ACHN (cell line): Measurements from ENCODE around the gene SHROOM3.
"Not testable (repeated sequence)": the region's sequence is repeated elsewhere in the genome, so short reads cannot be mapped to it uniquely, and the experiment has no call there.

Source experiments
- DNase-seq: peaks from one replicate; pipeline ENCODE4 v3.0.0-alpha.2; 2015
- in situ Hi-C: cut with HindIII; loops from 2 replicates; pipeline ENCODE4 v1.10.0; 2017; ENCODE audit warnings: low sequenced_read_pairs, low pct_ligation_motif_present, low pct_unique_long_range_greater_than_20kb

SHROOM3 gene

DNA sequence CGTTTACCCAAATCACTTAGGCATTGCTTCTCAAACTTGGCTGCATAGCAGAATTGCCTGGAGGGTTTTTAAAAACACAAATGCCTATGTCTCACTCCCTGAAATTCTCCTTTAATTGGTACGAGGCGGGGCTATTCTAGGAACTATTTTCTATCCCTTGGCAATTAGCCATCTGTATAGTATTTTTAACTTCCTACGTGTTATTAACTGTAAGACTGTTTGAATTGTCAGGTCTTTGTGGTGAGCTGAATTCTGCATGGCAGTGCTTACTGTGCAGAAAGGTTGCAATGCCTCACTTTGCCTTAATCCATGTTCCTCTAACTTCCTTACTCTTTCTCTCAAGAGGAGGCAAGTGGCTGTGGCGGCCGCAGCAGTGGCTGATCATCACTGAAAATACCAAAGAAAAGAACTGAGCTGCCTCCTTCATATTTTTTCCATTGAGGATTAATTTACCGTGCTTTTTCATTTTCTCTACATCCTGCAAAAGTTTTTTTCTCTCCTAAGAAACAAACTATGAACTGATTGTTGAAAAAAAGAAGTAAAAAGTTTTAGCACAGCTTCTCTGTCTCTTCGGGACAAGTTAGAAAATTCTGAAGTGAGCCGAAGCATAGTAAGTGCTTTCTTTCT lies at the start of gene SHROOM3:
Gene SHROOM3 (plus strand): TSS at position 329 of the 627 bp plus-strand sequence. CDS start 824 bp downstream, outside the sequence.
- in situ Hi-C loops: no loop called here
- DNase-seq: no peak

DNA sequence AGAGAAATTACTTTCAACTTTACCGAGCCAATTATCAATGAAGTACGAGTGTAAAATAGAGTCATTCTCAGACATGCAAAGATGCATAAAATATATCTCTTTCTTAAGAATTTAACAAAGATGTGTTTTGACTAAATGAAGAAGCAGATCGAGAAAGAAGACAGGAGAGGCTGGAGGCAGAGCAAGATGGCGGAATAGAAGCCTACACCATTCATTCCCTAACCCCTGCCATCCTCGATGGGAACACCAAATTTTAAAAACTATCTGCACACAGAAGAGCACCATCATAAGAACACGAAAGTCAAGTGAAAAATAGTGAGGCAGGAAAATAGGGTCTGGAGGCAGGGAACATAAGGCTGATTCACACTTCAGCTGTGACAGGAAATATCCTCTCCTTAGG lies 49.1 kb upstream of the SHROOM3 start:
- in situ Hi-C loops: no loop called here
- DNase-seq: no peak

DNA sequence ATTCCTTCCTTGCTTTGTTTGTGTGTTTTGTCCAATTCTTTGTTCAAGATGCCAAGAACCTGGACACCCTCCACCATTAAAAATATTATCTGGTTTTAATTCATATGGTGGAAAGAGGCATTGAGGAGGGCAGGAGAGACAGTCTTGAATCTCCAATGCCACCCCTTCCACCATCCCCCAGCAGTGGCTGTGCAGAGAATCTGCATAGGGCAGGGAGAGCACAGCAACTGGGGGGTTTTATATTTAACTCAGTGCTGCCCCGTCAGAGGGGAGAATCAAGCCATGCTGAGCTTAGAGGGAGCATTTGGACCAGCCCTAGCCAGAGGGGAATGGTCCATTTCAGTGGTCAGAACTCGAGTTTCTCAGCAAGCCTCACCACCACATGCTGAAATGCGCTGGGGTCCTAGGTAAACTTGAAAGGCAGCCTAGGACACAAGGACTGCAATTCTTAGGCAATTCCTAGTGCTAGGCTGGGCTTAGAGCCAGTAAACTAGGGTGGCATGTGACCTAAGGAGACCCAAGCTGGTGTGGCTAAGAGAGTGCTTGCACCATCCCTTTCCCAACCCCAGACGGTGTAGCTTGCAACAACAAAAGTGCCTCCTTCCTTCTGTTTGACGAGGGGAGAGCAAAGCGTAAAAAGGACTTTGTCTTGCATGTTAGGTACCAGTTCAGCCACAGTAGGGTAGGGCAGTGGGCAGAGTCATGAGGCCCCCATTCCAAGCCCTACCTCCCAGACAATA lies 48.3 kb upstream of the SHROOM3 start:
- no peak for DNase-seq
- in situ Hi-C loops: no loop called here

DNA sequence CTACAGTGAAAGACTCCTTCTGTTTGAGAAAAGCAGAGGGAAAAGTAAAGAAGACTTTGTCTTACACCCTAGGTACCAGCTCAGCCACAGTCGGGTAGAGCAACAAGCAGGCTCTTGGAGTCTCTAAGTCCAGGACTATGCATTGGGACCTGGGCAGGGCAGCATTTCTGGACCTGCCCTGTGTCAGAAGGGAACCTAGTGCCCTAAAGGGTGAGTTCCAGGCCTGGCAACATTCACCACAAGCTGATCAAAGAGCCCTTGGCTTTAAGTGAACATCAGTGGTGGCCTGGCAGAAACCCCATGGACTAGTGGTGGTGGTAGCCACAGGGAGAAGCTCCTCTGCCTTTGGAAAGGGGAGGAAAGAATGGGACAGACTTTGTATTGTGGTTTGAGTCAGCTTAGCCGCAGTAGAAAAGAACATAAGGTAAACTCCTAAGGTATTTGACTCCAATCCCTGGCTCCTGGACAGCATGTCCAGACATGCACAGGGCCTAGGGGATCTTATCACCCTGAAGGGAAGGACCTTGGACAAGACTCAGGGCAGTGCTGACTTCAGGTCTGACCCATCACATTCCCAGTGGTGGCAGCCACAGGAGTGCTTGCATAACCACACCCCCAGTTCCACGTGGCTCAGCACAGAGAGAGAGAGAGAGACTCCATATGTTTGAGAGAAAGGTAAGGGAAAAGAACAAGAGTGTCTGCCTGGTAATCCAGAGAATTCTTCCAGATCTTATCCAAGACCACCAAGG lies 46.7 kb upstream of the SHROOM3 start:
- DNase-seq: no peak
- in situ Hi-C loops: no loop called here

DNA sequence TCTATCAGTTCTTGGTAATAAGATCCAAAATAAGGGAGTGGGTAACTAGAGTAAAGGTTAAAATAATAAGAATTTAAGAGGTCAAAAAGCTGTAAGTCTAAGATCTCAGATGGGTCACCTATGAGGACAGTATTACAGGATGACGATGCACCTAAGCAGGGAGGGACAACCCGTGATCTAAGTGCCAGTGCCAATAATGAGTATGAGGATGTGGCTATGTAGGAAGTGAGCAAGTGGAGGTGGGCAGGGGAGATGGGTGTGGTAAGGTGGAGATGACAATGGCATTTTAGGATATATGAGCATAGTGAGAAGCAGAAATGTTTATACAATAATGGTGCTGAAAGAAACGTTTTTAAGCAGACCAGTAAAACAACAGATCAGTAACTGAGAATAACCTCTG lies 33.4 kb upstream of the SHROOM3 start:
- in situ Hi-C loops: no loop called here
- DNase-seq: no peak

DNA sequence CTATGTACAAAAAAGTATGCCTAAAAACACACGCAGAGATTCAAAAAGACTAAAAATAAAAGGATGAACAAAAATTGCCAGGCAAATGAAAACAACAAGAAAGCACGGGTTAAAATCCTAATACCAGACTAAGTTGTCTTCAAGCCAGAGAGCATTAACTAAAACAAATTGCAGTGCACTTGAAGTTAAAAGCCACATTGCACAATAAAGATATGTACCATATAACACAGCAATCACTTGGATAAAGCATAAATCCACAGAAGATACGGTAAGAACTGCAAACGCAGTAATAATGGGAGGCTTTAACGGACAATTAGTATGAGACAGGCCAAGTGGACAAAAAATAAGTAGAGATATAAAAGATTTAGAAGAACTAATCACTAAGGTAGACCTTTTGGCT lies 28.9 kb upstream of the SHROOM3 start:
- in situ Hi-C loops: no loop called here
- DNase-seq: no peak

DNA sequence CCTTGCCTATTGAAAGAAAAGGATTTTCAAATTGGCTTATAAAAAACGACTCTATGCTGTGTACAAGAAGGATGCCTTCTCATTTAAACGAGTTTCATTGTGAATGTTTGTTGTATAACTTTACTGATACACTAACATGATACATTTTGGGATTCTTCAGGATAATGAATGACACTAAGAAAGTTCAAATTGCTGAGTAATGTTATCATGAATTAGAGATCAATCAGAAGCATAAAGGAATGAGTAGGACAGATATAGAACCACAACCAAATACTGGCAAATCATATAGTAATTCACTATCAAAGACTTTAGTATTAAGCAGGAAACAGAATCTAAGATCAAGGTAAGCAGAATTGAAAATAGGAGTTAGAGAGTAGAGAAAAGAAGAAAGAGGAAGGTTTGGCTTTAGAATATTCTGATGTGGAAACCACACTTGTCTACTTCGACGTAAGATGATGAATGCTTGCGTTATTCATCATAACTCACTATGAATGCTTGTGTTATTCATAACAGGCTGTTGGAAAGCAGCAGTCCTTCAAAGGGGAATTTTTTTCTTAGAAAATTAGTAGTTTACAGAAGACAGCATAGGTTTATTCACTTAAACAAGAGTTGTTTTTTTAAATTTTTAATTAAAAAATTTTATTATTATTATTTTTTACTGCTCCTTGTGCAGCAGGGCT lies 27.4 kb upstream of the SHROOM3 start:
- in situ Hi-C loops: no loop called here

DNA sequence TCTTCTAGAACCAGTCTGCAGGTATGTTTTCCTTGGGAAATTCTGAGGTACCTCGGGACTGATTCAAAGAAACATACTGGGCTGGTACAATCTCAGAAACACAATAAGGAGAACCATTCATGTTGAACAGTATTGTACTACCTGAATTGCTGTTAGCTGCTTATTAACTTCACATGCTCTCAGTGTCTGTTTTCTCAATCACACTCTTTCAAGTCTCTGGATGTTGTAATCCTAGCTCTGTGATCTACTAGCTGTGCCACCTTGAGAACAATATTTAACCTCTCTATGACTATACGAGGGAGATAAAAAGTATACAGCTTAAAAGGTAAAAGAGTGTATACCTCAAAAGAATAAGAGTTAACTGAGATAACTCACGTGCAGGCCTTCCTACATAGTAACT lies 24.4 kb upstream of the SHROOM3 start:
- in situ Hi-C loops: no loop called here
- DNase-seq: no peak

More for the DNA sequence above, 27.4 kb upstream of the SHROOM3 start:
- DNase-seq: no peak

DNA sequence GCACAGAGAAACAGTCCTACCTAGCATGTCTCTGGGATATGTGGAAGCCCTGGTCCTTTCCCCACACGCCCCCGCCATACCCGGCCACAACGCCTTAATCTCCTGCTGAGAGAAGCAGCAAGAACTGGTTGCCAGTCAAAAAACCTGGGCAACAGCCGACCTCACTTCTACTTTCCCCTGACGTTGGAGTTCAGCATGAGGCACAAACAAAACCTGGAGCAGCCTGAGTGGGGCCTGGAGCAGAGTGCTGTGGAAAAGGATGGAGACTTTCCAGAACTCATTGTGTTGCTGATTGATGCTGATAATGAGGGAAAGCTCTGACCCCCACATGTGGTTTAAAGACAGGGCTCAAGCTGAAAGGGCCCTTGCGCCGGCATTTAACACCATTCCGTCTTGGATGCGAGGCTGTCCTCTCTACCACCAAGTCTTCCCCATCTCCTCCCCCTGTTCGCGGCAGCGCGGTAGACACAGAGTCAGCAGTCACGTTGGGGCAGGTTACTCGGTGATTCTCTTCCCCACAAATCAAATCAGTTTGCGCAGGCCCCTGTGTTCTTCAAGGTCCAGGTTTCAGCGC lies 14.8 kb upstream of the SHROOM3 start:
- in situ Hi-C loops: no loop called here
- DNase-seq: no peak

DNA sequence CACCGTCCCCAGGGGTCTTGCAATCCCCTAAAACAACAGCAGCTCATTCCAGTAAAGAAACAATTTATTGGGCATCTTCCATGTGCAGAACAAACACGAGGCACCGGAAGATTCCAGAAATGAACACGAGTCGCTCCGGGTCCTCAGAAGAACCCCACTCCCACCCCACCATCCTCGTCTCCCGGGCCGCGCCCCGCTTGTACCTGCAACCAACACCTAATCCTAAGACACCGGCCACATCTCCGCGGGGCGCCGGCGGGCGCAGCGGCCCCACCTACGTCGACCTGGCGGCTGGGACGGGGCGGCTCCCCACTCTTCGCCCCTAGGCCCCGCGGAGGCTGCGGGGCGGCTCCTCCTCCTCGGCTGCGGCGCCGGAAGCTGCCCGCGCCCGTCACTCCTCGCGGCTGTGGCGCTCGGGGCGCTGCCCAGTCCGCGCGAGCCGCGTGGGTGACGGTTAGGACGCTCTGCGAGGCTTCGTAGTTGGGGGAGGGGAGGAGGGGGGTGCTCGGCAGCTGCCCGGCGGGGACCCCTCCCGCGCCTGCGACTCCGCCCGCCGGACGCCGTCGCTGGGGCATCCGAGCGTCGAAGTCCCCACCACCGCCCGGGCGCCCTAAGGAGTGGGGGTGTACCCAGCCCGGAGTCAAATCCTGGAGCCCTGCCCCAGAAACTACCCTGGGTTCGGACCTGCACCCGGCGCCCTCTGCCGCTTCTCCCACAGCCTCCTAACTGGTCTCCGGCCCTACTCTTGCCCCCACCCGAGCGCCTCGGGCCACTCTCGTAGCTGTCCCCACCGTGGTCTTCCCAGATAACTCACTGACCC lies 14.1 kb upstream of the SHROOM3 start, which contains the start of gene CCDC158:
Gene CCDC158 (minus strand): TSS at position 380 of the 820 bp plus-strand sequence. CDS start 17,934 bp downstream, outside the sequence.
- no peak for DNase-seq
- in situ Hi-C loops: no loop called here

DNA sequence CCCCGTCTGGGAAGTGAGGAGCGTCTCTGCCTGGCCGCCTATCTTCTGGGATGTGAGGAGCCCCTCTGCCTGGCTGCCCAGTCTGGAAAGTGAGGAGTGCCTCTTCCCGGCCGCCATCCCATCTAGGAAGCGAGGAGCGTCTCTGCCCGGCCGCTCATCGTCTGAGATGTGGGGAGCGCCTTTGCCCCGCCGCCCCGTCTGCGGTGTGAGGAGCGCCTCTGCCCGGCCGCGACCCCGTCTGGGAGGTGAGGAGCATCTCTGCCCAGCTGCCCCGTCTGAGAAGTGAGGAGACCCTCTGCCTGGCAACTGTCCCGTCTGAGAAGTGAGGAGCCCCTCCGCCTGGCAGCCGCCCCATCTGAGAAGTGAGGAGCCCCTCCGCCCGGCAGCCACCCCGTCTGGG lies 11.9 kb upstream of the SHROOM3 start:
- DNase-seq, in situ Hi-C loops: not testable (repeated sequence)

DNA sequence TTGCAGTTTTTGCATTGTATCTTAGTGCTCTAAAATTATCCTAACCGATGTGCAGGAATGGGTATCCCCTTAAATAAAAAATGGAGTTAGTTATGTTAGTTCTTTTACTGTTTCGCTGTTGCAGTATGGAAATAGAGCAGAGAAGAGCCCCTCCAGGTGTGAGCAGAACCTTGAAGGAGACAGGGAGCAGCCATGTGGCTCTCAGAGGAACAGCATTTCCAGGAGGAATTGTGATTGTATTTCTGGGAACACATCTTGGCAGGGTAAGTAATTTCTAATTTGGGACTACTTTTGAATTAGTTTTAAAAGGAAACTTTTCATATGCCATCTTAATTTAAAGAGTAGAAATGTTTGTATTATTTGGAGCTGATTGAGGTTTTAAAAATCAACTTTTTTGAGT lies 8.8 kb upstream of the SHROOM3 start:
- DNase-seq: peak; percentile 7
- in situ Hi-C loops: no loop called here

DNA sequence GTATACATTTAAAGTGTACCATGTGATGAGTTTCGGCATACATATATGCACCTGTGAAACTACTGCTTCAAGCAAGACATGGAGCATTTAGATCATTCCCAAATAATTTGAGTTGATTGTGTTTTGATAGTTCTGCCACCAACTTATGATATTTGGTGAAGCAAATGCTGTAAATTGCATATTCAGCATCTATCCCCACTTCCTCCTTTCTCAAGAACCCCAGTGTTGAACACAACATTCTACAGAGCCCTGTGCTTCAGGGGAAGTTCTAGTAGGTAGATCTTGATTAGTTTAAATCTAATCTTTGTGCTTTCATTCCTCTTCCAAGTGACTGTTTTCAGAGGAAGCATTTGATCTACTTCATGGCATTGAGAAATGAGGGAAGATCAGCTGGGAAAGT lies 5.4 kb upstream of the SHROOM3 start:
- DNase-seq: no peak
- in situ Hi-C loops: no loop called here

DNA sequence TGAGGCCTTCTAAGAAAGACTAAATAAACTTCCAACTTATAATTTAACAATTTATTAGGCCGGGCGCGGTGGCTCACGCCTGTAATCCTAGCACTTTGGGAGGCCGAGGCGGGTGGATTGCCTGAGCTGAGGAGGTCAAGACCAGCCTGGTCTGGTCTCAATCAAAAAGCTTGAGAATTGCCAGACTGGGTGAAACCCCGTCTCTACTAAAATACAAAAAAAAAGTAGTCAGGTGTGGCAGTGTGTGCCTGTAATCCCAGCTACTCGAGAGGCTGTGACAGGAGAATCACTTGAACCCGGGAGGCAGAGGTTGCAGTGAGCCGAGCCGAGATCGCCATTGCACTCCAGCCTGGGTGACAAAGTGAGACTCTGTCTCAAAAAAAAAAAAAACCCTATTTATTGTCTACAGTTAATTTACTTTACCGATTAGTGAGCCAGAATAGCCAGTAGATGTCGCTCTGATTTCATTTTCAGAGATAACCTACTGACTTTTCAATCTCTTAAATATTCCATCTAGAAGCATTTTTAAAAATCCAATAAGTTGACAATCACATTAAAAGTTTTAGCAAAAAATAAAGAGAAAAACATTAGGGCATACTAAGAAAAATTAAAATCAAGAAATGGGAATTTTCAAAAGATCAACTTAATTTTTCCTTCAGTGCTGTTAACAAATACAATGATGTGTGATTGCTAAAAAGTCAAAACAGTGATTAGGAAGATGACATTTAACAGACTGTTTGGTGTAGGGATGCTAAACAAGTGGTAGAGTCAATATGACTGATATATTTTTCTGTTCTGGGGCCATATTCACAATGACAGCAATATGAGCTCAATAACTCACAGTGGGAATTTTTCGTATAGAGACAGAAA lies 4.3 kb upstream of the SHROOM3 start:
- peak; percentile 65 for DNase-seq
- in situ Hi-C loops: no loop called here

DNA sequence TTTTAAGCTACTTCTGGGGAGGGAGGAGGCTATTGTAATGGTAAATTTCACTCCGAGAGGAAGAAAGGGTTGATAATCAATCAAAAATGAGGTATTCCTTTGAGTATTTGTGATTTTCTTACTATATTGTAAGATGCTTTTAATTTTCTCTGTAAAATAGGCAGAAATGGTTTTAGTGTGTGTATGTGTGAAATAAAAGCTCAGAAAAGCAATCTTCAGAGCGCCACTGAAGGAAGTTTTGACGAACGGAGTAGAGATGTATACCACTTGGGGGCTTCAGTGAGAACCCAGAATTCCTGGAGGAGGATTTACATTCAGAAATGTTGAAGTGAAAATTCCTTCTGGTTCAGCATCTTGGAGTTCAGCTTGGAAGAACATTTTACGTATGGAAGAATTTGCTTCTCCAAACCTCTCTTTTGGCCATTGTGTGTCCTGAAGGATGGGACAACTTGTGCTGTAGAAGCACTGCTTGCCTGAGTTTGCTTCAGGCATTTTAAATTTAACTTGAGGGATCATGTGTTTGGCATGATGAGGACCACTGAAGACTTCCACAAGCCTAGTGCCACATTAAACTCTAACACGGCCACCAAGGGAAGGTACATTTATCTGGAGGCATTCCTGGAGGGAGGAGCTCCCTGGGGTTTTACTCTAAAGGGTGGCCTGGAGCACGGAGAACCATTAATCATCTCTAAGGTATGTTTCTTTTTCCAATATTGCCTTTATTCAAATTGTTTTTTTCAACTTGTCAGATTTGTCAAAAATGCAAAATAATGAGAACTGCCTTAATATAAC lies 695 bp downstream of the SHROOM3 start:
- no peak for DNase-seq
- in situ Hi-C loops: no loop called here

DNA sequence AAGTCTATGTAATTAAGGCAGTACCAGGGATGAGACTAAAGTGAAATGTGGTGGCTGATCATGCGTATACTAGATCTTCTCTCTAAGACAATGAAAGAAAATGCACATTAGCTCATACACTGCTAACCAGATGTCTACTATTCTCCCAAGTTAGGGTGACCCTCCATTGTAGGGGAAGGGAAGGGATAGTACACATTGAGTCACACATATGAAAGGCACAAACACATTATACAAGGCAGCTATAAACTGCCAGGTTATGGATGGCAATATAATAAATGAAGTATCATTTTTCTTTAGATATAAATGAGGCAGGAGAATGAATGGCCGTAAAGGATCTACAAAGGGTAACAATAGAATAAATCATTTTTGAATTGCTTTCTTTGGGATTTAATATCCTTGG lies 4.5 kb downstream of the SHROOM3 start:
- in situ Hi-C loops: no loop called here

More for the DNA sequence above, 4.5 kb downstream of the SHROOM3 start:
- DNase-seq: no peak
